HepG2 (cell line): Measurements from ENCODE around the gene RASSF10. TPM values are rescaled to one million over a fixed set of nuclear protein-coding genes. Genes with fewer than 3 reads are reported as not detected.

Experiments
- CREM ChIP-seq, 2 experiments: sonication (generic) in 1 of 2; formaldehyde crosslinking in 1 of 2; IDR thresholded peaks; 2 replicates each; pipeline versions ENCODE4 v1.4.0 to v1.6.1; 2016 to 2020; ENCODE audit warnings: antibody characterized with exemption in 1 of 2, mild to moderate bottlenecking in 1 of 2, missing genetic modification reagents in 1 of 2
- FOXA3 ChIP-seq: IDR thresholded peaks from 2 replicates; pipeline ENCODE4 v1.6.1; 2016; ENCODE audit warnings: missing genetic modification reagents, missing compliant biosample characterization
- HMG20B ChIP-seq: conservative IDR thresholded peaks from 2 replicates; pipeline ENCODE4 v1.6.1; 2016; ENCODE audit warnings: missing genetic modification reagents, missing compliant biosample characterization
- HOXA3 ChIP-seq: sonication (generic); formaldehyde crosslinking; IDR thresholded peaks from 2 replicates; pipeline ENCODE4 v1.5.0; 2020; ENCODE audit warnings: missing genetic modification reagents
- HOXA9 ChIP-seq: sonication (generic); formaldehyde crosslinking; IDR thresholded peaks from 2 replicates; pipeline ENCODE4 v1.8.1; 2022; ENCODE audit warnings: missing genetic modification reagents, mild to moderate bottlenecking, moderate library complexity, borderline replicate concordance
- JUNB ChIP-seq: sonication (generic); formaldehyde crosslinking; IDR thresholded peaks from 2 replicates; pipeline ENCODE4 v1.8.0; 2022; ENCODE audit warnings: missing genetic modification reagents, mild to moderate bottlenecking, borderline replicate concordance
- MAFK ChIP-seq, 2 experiments: IDR thresholded peaks in 1 of 2; conservative IDR thresholded peaks in 1 of 2; 2 replicates each; pipeline ENCODE4 v1.6.1; 2011; ENCODE audit warnings: improper control_type of control experiment in 2 of 2, low read length in 2 of 2
- MTA3 ChIP-seq: sonication (generic); formaldehyde crosslinking; IDR thresholded peaks from 2 replicates; pipeline ENCODE4 v1.4.0; 2020; ENCODE audit warnings: missing genetic modification reagents
- NFIC ChIP-seq: IDR thresholded peaks from 2 replicates; pipeline ENCODE4 v1.6.1; 2012; ENCODE audit warnings: mild to moderate bottlenecking, low read length, inconsistent platforms
- NR2F6 ChIP-seq, 2 experiments: IDR thresholded peaks; 2 replicates each; pipeline ENCODE4 v1.6.1; 2016; ENCODE audit warnings: antibody characterized with exemption in 1 of 2, mild to moderate bottlenecking in 1 of 2
- RARA ChIP-seq: IDR thresholded peaks from 2 replicates; pipeline ENCODE4 v1.6.1; 2016; ENCODE audit warnings: missing genetic modification reagents, missing compliant biosample characterization
- SAP130 ChIP-seq: IDR thresholded peaks from 2 replicates; pipeline ENCODE4 v1.6.1; 2016; ENCODE audit warnings: low read depth
- SKIL ChIP-seq: sonication (generic); formaldehyde crosslinking; IDR thresholded peaks from 2 replicates; pipeline ENCODE4 v1.8.0; 2022; ENCODE audit warnings: missing genetic modification reagents, mild to moderate bottlenecking, moderate library complexity, borderline replicate concordance
- SP4 ChIP-seq: sonication (generic); formaldehyde crosslinking; IDR thresholded peaks from 2 replicates; pipeline ENCODE4 v1.8.1; 2023; ENCODE audit warnings: mild to moderate bottlenecking, missing genetic modification reagents
- U2AF2 ChIP-seq: fragments of 200-400 bp; formaldehyde crosslinking; IDR thresholded peaks from 2 replicates; pipeline ENCODE4 v1.6.1; 2017; ENCODE audit warnings: low read depth, mild to moderate bottlenecking, low read length
- ZBTB20 ChIP-seq: sonication (generic); formaldehyde crosslinking; IDR thresholded peaks from 2 replicates; pipeline ENCODE4 v1.8.1; 2023; ENCODE audit warnings: missing genetic modification reagents, low read depth, mild to moderate bottlenecking, borderline replicate concordance
- ZBTB42 ChIP-seq: sonication (generic); formaldehyde crosslinking; IDR thresholded peaks from 2 replicates; pipeline ENCODE4 v1.5.0; 2020; ENCODE audit warnings: mild to moderate bottlenecking, missing genetic modification reagents
- ZBTB7B ChIP-seq: sonication (generic); formaldehyde crosslinking; IDR thresholded peaks from 2 replicates; pipeline ENCODE4 v1.4.0; 2020; ENCODE audit warnings: missing genetic modification reagents
- ZKSCAN8 ChIP-seq: IDR thresholded peaks from 2 replicates; pipeline ENCODE4 v1.6.1; 2016; ENCODE audit warnings: borderline replicate concordance, missing genetic modification reagents, missing compliant biosample characterization
- ZMYM3 ChIP-seq: sonication (generic); formaldehyde crosslinking; IDR thresholded peaks from 2 replicates; pipeline ENCODE4 v1.5.1; 2020; ENCODE audit warnings: mild to moderate bottlenecking, missing genetic modification reagents
- ZNF724P ChIP-seq: sonication (generic); formaldehyde crosslinking; IDR thresholded peaks from 2 replicates; pipeline ENCODE4 v1.8.0; 2022; ENCODE audit warnings: missing genetic modification reagents, borderline replicate concordance
- ZNF878 ChIP-seq: sonication (generic); formaldehyde crosslinking; IDR thresholded peaks from 2 replicates; pipeline ENCODE4 v1.8.1; 2023; ENCODE audit warnings: mild to moderate bottlenecking, missing genetic modification reagents, moderate library complexity
- ZSCAN9 ChIP-seq: IDR thresholded peaks from 2 replicates; pipeline ENCODE4 v1.6.1; 2016; ENCODE audit warnings: borderline replicate concordance
- polyA plus RNA-seq, 8 experiments: library from polyadenylated mRNA; depleted of rRNA in 3 of 8; stranded (reverse) in 7 of 8; unstranded in 1 of 8; fragments of >200 nt; fragmentation: Illumina TruSeq in 4 of 8; extraction: Trizol in 4 of 8; gene quantifications; 2 replicates each; pipeline versions ENCODE4 v1.2.1 to v1.2.3, GENCODE V29; 2011 to 2016; ENCODE audit warnings: low read depth in 4 of 8, missing spikeins in 1 of 8, mixed read lengths in 1 of 8; ENCODE audit not compliant: insufficient read depth in 1 of 8
- total RNA-seq, 5 experiments: library from RNA; depleted of rRNA; stranded (reverse); fragments of >200 nt; fragmentation: Illumina TruSeq; extraction: Trizol; gene quantifications; 2 replicates each; pipeline ENCODE4 v1.2.3, GENCODE V29; 2016; ENCODE audit warnings: low read depth in 1 of 5
- TF ChIP-seq, protein P1 (sequence below), 2 experiments: fragments of 450-650 bp in 1 of 2; sonication (generic) in 1 of 2; formaldehyde crosslinking; IDR thresholded peaks; 2 replicates each; pipeline versions ENCODE4 v1.5.0 to v1.8.0; 2020 to 2022; ENCODE audit warnings: mild to moderate bottlenecking in 1 of 2, missing genetic modification reagents in 1 of 2
- TF ChIP-seq, protein P2 (sequence below): IDR thresholded peaks from 2 replicates; pipeline ENCODE4 v1.6.1; 2016
- TF ChIP-seq, protein P3 (sequence below): sonication (generic); formaldehyde crosslinking; IDR thresholded peaks from 2 replicates; pipeline ENCODE4 v1.8.0; 2022; ENCODE audit warnings: mild to moderate bottlenecking, missing genetic modification reagents

Gene RASSF10
- total and polyA plus RNA-seq, 2 of the 13 experiments (the other 11 are each of a cell fraction or from before 2014, with no cell fraction given), result not detected

DNA sequence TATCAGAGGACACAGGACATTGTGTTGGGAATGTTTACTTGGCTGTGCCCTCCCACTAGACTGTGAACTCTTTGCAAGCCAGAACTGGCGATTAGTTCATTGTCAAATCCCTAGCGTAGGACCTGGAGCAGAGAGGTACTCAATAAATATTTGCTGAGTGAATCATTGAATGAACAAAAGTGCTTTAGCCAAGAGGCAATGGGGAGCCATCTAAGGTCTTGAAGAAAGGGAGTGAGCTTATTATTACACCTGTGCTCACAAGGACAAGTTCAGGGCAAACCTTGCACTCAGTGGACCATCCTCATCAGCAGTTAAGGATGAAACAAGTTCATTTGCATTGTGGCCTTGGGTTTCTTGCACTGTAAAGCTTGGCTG, 1.1 kb upstream of the RASSF10 start (continued):
- peak in 1 of 2 experiments; percentile 30; a peak in 2 of 4 replicates for TF ChIP-seq MAFK (conservative IDR thresholded peaks at IDR 0.05 in 1 of 2, IDR thresholded peaks at IDR 0.05 in 1 of 2; ENCODE audit: low read length in 2 of 2)
- peak; percentile 82 for TF ChIP-seq SKIL
- no peak for TF ChIP-seq ZNF724P (CRISPR knock-in tag)
- 0 out of 2 replicates have a peak, but pooled peaks have one; percentile 63 for TF ChIP-seq ZNF878 (CRISPR knock-in tag)
- TF ChIP-seq ZSCAN9, result peak; percentile 55; the same call in 1 of the 2 replicates
- TF ChIP-seq, protein P1, sequence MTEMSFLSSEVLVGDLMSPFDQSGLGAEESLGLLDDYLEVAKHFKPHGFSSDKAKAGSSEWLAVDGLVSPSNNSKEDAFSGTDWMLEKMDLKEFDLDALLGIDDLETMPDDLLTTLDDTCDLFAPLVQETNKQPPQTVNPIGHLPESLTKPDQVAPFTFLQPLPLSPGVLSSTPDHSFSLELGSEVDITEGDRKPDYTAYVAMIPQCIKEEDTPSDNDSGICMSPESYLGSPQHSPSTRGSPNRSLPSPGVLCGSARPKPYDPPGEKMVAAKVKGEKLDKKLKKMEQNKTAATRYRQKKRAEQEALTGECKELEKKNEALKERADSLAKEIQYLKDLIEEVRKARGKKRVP (CRISPR knock-in tag; IDR thresholded peaks at IDR 0.05), result peak in 1 of 2 experiments; percentile 47; a peak in 1 of 4 replicates
- TF ChIP-seq CREM (IDR thresholded peaks at IDR 0.05), result peak; percentile 71; the same call in 1 of the 2 replicates
- no peak for TF ChIP-seq CREM (CRISPR knock-in tag; IDR thresholded peaks at IDR 0.05)
- peak; percentile 41; the same call in 1 of the 2 replicates for TF ChIP-seq HMG20B
- TF ChIP-seq SAP130 (CRISPR knock-in tag), result peak; percentile 75
- TF ChIP-seq ZBTB20, result peak; percentile 73; the same call in 1 of the 2 replicates
- TF ChIP-seq NR2F6 (IDR thresholded peaks at IDR 0.05), result peak; percentile 61; the same call in 1 of the 2 replicates
- peak; percentile 72 for TF ChIP-seq NR2F6 (CRISPR knock-in tag; IDR thresholded peaks at IDR 0.05)
- TF ChIP-seq MTA3 (CRISPR knock-in tag), result no peak
- no peak for TF ChIP-seq ZBTB42
- no peak for TF ChIP-seq U2AF2
- peak; percentile 96 for TF ChIP-seq ZBTB7B
- TF ChIP-seq, protein P2, sequence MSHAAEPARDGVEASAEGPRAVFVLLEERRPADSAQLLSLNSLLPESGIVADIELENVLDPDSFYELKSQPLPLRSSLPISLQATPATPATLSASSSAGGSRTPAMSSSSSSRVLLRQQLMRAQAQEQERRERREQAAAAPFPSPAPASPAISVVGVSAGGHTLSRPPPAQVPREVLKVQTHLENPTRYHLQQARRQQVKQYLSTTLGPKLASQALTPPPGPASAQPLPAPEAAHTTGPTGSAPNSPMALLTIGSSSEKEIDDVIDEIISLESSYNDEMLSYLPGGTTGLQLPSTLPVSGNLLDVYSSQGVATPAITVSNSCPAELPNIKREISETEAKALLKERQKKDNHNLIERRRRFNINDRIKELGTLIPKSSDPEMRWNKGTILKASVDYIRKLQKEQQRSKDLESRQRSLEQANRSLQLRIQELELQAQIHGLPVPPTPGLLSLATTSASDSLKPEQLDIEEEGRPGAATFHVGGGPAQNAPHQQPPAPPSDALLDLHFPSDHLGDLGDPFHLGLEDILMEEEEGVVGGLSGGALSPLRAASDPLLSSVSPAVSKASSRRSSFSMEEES (CRISPR knock-in tag), result peak; percentile 41; the same call in 1 of the 2 replicates
- peak; percentile 96 for TF ChIP-seq JUNB (CRISPR knock-in tag)
- TF ChIP-seq HOXA3, result peak; percentile 67; the same call in 1 of the 2 replicates
- TF ChIP-seq RARA (CRISPR knock-in tag), result peak; percentile 84
- peak; percentile 64 for TF ChIP-seq ZMYM3 (CRISPR knock-in tag)
- no peak for TF ChIP-seq ZKSCAN8
- TF ChIP-seq SP4 (CRISPR knock-in tag), result no peak
- TF ChIP-seq HOXA9 (CRISPR knock-in tag), result 0 out of 2 replicates have a peak, but pooled peaks have one; percentile 29
- peak; percentile 92 for TF ChIP-seq FOXA3 (CRISPR knock-in tag)
- TF ChIP-seq, protein P3, sequence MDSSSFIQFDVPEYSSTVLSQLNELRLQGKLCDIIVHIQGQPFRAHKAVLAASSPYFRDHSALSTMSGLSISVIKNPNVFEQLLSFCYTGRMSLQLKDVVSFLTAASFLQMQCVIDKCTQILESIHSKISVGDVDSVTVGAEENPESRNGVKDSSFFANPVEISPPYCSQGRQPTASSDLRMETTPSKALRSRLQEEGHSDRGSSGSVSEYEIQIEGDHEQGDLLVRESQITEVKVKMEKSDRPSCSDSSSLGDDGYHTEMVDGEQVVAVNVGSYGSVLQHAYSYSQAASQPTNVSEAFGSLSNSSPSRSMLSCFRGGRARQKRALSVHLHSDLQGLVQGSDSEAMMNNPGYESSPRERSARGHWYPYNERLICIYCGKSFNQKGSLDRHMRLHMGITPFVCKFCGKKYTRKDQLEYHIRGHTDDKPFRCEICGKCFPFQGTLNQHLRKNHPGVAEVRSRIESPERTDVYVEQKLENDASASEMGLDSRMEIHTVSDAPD (CRISPR knock-in tag), result no peak
- TF ChIP-seq NFIC, result peak; percentile 60
